ENCODE data around the gene MIGA2.
"Not testable (repeated sequence)": the region's sequence is repeated elsewhere in the genome, so short reads cannot be mapped to it uniquely, and the experiment has no call there.

Gene MIGA2

GRCh38 chr9:129102095-129102525 is 65.7 kb downstream of the MIGA2 start:
- no peak for DNase-seq (ENCODE audit: low spot score)

GRCh38 chr9:129102791-129103594 is 66.6 kb downstream of the MIGA2 start:
- peak; percentile 13 for DNase-seq (ENCODE audit: low spot score)

GRCh38 chr9:129103595-129103965 is 67.2 kb downstream of the MIGA2 start:
- no peak for DNase-seq (ENCODE audit: low spot score)

- no peak for DNase-seq (ENCODE audit: low spot score)
These were observed 67.6 kb downstream of the MIGA2 start for GRCh38 chr9:129104051-129104450.

- DNase-seq (ENCODE audit: low spot score) = no peak
These were observed 69.7 kb downstream of the MIGA2 start for GRCh38 chr9:129105857-129106694.

GRCh38 chr9:129107651-129108050 is 71.2 kb downstream of the MIGA2 start:
- DNase-seq (ENCODE audit: low spot score) = no peak

GRCh38 chr9:129108083-129108804 is 71.8 kb downstream of the MIGA2 start:
- no peak for DNase-seq (ENCODE audit: low spot score)

- DNase-seq (ENCODE audit: low spot score) = no peak
These were observed 72.5 kb downstream of the MIGA2 start for GRCh38 chr9:129108805-129109536.

- DNase-seq (ENCODE audit: low spot score) = peak; percentile 12
These were observed 73.1 kb downstream of the MIGA2 start for GRCh38 chr9:129109537-129109903.

- no peak for DNase-seq (ENCODE audit: low spot score)
These were observed 73.7 kb downstream of the MIGA2 start for GRCh38 chr9:129109952-129110739.

GRCh38 chr9:129110740-129111527 is 74.5 kb downstream of the MIGA2 start, which contains the start of the genes CRAT and PTPA:
Gene CRAT (minus strand): TSS chr9:129110793. CDS start chr9:129110509, 284 bp downstream.
Gene PTPA (plus strand): TSS chr9:129111415. CDS start chr9:129111601, 186 bp downstream.
- DNase-seq (ENCODE audit: low spot score) = peak; percentile 97

- DNase-seq (ENCODE audit: low spot score) = peak; percentile 38
These were observed 75.2 kb downstream of the MIGA2 start for GRCh38 chr9:129111528-129112151.

- not testable (repeated sequence) for DNase-seq (ENCODE audit: low spot score)
These were observed 76.1 kb downstream of the MIGA2 start for GRCh38 chr9:129112526-129112925.

- DNase-seq (ENCODE audit: low spot score) = no peak
These were observed 77.3 kb downstream of the MIGA2 start for GRCh38 chr9:129113645-129114304.

- no peak for DNase-seq (ENCODE audit: low spot score)
These were observed 82.4 kb downstream of the MIGA2 start for GRCh38 chr9:129118799-129119198.

GRCh38 chr9:129121483-129121882 is 85.1 kb downstream of the MIGA2 start:
- no peak for DNase-seq (ENCODE audit: low spot score)
